ENCODE results near the gene SPDYE17.
"Not testable (repeated sequence)": the region's sequence is repeated elsewhere in the genome, so short reads cannot be mapped to it uniquely, and the experiment has no call there.

DNA sequence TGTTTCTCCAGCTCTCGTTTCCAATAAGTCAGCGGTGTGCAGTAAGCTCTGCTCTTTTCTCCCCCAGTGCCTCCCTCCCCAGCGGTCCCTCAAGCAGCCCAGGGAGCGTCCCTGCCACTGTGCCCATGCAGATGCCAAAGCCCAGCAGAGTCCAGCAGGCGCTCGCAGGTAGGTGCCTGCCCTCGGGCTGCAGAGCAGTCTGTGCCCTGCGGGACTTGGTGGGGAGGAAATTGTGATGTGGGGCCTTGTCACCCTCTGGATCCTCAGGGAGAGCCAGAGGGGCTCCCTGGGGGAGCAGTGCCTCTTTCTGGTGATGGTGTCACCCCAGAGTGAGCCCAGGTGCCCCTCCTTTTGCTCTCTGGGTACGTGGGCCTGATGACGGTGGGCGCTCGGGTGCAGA lies 42.0 kb downstream of the SPDYE17 start:
- TF ChIP-seq CTCF (IDR thresholded peaks at IDR 0.05; ENCODE audit: low read depth, low read length); EZH2phosphoT487 (IDR thresholded peaks at IDR 0.05; ENCODE audit: low read depth): not testable (repeated sequence)
